GM18858 (cell line): ENCODE data around the gene TBX3.

ENCODE experiments used
- ATAC-seq: cut with Tn5 transposase; IDR thresholded peaks from one replicate; pipeline ENCODE4 v1.9.1; 2021; ENCODE audit not compliant: unreplicated experiment

The TBX3 gene

GRCh38 chr12:114669401-114670290 lies 14.3 kb downstream of the TBX3 start:
- ATAC-seq = no peak

DNA sequence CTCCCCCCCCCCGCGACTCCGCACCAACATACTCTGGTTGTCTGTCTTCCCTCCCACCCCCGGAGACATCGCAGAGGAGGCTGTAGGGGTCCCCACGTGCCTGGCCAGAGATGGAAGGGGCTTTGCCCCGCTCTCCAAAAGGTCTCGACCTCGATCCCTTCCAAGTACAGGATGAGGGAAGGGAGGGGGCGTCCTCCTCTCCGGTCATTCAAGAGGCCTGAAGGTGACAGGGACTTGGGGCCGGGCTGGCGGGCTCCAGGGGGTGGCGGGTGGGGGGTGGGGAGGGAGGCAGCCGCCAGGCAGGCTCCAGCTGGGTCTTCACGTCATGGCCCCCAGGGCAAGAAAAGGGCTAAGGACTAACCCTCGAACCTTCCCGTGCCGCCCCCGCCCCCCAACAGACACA lies 15.1 kb downstream of the TBX3 start:
- ATAC-seq = no peak

GRCh38 chr12:114668151-114668885 lies 15.7 kb downstream of the TBX3 start:
- ATAC-seq = no peak

DNA sequence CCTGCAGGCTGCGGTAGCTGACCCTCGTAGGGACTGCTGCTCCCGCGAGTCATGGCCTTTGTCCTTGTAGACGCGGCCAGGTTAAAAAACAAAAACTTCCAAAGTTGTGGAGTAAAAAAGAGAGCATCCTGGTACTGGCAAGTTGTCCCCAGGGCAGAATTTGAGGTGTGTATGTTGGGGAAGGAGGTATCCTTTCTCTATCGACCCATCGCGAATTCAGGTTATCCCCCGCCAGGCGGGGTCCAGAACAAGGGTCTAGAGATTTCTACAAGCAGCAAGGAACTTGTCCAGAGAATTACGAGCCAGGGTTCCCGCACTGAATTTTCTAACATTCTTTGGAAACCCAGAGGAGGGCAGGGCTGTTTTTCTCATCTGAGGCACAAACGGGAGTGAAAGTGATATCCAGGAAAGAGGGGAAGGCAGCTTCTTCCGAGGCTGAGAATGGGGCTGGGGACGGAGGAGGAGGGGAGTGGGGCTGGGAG lies 16.3 kb downstream of the TBX3 start:
- no peak for ATAC-seq

- ATAC-seq = no peak
These were observed 17.0 kb downstream of the TBX3 start for GRCh38 chr12:114666746-114667668.

GRCh38 chr12:114665411-114666260 lies 18.3 kb downstream of the TBX3 start:
- no peak for ATAC-seq

DNA sequence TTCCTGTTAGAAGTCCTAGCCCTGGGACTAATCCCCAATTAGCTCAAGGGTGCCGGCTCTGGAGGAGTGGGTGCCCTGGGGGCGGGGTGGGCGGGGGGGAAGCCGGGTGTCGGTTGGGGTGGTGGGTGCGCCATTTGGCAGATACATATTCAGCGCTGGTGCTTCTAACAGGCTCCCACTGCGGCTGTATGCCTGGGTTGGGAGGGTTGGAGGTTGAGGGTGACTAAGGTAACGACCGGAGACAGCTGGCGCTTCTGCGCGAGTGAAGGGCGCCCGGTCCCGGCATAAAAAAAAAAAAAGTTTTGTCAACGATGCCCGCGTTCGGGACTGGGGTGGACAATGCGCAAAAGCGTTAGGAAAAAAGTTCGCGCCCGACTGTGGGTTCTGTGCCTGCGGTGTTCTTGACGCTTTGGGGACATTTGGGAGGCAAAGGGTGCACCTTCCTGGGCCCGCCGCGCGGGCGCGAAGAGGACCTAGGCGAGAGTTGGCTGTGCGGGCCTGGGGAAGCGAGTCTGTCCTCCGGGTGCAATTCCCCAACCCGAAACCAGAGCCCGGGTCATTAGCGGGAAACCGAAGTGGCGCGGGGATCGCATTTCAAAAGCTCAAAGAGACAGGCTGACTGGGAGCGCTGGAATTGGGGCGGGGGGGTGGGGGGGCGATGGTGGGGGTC lies 19.2 kb downstream of the TBX3 start:
- ATAC-seq = no peak

GRCh38 chr12:114662512-114663177 lies 21.3 kb downstream of the TBX3 start:
- no peak for ATAC-seq

DNA sequence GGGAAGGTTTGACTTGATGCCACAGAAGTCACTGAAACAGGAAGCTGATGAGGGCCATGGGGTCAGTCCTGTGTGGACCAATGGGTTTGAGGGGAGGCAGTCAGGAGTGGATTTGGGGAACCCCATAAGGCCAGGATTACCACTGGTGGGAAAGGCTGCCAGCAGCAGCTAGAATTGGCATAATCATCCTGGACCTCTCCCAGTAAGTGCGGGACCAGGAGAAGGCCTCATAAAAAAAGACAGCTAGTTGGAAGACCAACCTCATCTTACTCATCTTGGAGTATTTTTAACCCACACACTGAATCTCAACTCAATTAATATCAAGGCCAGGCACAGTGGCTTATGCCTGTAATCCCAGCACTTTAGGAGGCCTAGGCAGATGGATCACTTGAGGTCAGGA lies 22.7 kb downstream of the TBX3 start:
- ATAC-seq = no peak

DNA sequence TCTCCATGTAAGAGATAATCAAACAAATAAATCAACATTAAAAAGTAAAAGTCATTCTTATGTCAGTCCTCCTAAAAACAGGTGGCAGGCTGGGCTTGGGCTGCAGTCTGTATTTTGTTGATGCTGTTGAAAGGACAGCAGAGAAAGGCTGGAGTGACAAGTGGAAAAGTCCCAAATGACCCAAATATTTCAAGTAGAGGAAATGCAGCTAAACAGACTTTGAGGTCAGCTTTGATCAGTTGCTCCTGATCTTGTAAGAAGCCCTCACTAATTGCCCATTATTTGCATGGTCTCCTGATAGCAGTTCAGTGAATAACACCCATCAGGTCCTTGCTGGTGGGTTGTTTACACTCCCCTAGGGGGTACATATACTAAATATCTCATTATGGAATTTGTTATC lies 24.9 kb downstream of the TBX3 start:
- ATAC-seq = no peak

GRCh38 chr12:114658002-114658441 lies 26.0 kb downstream of the TBX3 start:
- no peak for ATAC-seq

DNA sequence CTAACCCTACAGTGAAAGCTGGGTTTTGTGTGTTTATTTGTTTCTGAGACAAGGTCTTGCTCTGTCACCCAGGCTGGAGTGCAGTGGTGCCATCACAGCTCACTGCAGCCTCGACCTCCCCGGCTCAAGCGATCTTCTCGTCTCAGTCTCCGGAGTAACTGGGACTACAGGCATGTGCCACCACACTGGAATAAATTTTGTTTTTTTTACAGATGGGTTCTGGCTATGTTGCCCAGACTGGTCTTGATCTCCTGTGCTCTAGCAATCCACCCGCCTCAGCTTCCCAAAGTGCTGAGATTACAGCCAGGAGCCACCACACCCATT lies 26.4 kb downstream of the TBX3 start:
- no peak for ATAC-seq

DNA sequence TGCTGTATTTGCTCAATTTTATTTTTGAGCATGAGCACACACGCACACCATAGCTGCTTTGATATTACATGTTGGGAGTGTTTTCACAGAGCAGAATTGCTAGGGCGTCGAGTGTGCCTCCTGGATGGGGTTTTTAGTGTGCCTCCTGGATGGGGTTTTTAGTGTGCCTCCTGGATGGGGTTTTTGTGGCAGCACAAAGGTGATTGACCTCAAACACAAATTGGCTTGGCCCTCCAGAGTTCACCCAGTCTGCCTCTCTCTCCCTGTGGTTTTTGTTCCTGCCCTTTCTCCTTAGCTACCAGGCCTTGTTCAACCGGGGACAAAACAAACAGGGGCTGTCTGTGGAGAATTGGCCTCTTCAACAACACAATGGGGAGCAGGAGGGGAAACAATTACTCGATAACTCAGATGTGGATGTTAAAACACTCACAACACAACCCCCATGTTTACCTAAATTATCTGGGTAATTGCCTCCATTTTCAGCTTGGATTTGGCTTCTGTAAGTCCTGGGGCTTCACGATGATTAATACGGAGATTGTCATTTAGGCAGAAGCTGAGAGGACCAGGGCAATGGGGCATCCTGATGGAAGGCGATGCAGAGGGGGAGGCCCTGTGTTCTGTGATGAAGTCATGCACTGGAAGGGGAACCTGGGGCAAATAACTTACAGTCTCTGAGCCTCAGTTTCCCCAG lies 26.9 kb downstream of the TBX3 start:
- no peak for ATAC-seq

DNA sequence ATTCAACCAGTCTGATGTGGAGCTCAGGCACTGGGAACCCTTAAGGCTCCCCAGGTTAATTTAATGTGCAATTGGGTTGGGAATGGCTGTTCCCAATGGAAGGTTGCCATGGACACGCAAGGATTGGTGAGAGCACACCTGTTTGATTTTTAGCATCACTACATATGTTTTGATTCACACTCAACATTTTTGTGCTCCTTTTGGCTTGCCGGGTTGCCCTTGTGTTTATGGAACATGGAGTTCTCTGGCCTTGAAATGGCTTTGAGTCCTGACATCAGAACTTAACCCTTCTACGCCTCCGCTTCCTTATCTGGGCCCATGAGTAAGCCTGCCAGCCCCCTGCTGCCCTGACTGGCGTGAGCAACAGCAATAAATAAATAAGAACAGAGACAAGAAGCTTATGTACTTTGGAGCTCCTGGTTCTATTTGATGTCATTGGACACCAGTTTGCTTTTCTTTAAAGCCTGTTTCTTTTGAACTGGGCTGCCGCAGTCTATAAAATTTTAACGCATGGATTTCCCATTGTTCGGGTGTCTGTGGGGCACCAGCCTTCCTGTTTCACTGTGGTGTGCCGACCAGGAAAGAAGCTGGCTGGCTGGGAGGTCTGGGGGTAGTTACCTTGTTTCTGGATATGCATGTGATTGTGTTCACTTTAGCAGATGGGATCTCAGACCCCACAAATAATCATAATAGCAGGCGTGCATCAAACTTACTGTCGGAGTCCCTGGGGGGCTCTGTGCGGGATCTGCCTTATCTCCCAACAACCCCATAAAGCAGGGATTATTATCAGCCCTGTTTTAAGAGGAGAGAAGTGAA lies 27.8 kb downstream of the TBX3 start:
- ATAC-seq = no peak

DNA sequence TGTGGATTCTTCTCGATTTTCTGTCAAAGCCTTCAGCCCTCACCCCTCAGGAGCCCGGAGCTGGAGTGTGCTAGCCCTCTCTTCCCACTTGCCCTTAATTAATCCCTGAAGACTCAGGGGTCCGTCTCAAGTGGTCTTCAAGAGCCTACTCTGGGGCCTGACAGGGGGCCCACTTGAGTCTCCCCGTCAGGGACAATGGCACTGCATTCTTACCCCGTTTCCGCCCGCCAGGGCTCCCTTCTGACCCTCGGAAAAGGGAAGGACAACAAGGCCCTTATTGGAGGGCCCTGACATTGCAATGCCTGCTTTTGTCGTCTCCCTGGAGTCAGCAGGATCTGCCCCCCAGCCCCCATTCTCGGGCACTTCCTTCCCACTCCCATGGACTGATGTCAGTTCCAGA lies 34.4 kb downstream of the TBX3 start:
- ATAC-seq = no peak

DNA sequence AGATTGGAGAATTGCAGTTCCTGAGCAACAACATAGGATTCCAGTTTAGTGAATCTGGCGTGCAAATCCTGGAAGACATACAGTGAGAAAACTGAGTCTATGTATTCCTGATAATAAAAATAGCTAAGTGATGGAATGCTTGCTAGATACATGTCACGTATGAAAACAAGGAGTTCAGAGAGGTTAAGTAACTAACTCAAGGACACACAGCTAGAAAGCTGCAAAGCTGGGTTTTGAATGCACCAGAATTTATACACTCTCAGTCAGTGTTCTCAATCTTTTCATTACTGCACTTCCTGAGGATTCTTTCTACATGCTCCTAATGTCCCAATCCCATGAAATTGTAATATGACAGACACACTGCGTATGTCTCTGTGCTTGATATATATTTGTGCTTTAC lies 35.3 kb downstream of the TBX3 start:
- no peak for ATAC-seq

GRCh38 chr12:114638790-114639435 lies 45.1 kb downstream of the TBX3 start:
- no peak for ATAC-seq
